HK-2 (cell line): ENCODE results near the gene SLC25A17.
A peak's percentile ranks its signal among the peaks of the same experiment; 100 is the strongest.
"Not testable (repeated sequence)": the region's sequence is repeated elsewhere in the genome, so short reads cannot be mapped to it uniquely, and the experiment has no call there.

Experiments
- DNase-seq: peaks from one replicate; pipeline ENCODE4 v3.0.0-alpha.2; 2018; ENCODE audit not compliant: unreplicated experiment

SLC25A17 gene

GRCh38 chr22:40818747-40819598 lies at the start of gene SLC25A17:
TSS of gene SLC25A17 (minus strand) at chr22:40819346. CDS start at chr22:40819248, 98 bp downstream.
- peak; percentile 88 for DNase-seq

- DNase-seq: not testable (repeated sequence)
Observed at GRCh38 chr22:40868379-40868778, 49.2 kb upstream of the SLC25A17 start.

- DNase-seq: no peak
Observed at GRCh38 chr22:40867109-40867508, 48.0 kb upstream of the SLC25A17 start.

GRCh38 chr22:40862537-40862936 lies 43.4 kb upstream of the SLC25A17 start:
- no peak for DNase-seq

- no peak for DNase-seq
Observed at GRCh38 chr22:40862013-40862412, 42.9 kb upstream of the SLC25A17 start, which contains the start of gene DNAJB7. TSS of gene DNAJB7 (minus strand) at chr22:40862113. CDS start at chr22:40861994, 119 bp downstream.

GRCh38 chr22:40857309-40857855 lies 38.2 kb upstream of the SLC25A17 start:
- no peak for DNase-seq

- DNase-seq: peak; percentile 91
Observed at GRCh38 chr22:40856513-40857308, 37.6 kb upstream of the SLC25A17 start, which contains the start of the genes ST13 and XPNPEP3. TSS of gene ST13 (minus strand) at chr22:40856639. CDS start at chr22:40856540, 99 bp downstream. TSS of gene XPNPEP3 (plus strand) at chr22:40857148. CDS start at chr22:40857182, 34 bp downstream.

- peak; percentile 35 for DNase-seq
Observed at GRCh38 chr22:40855979-40856512, 36.9 kb upstream of the SLC25A17 start.

- DNase-seq: no peak
Observed at GRCh38 chr22:40855071-40855978, 36.2 kb upstream of the SLC25A17 start.

- DNase-seq: no peak
Observed at GRCh38 chr22:40853961-40854360, 34.8 kb upstream of the SLC25A17 start.

GRCh38 chr22:40853333-40853732 lies 34.2 kb upstream of the SLC25A17 start:
- no peak for DNase-seq

- not testable (repeated sequence) for DNase-seq
Observed at GRCh38 chr22:40845816-40846215, 26.7 kb upstream of the SLC25A17 start.

GRCh38 chr22:40844951-40845350 lies 25.8 kb upstream of the SLC25A17 start:
- DNase-seq: no peak

- no peak for DNase-seq
Observed at GRCh38 chr22:40838486-40838885, 19.3 kb upstream of the SLC25A17 start.

- no peak for DNase-seq
Observed at GRCh38 chr22:40834619-40835018, 15.5 kb upstream of the SLC25A17 start.

GRCh38 chr22:40829131-40829530 lies 10.0 kb upstream of the SLC25A17 start:
- no peak for DNase-seq

- DNase-seq: no peak
Observed at GRCh38 chr22:40826984-40827741, 8.0 kb upstream of the SLC25A17 start.

GRCh38 chr22:40826292-40826691 lies 7.1 kb upstream of the SLC25A17 start:
- DNase-seq: not testable (repeated sequence)

- no peak for DNase-seq
Observed at GRCh38 chr22:40823426-40823825, 4.3 kb upstream of the SLC25A17 start.

GRCh38 chr22:40819599-40820140 lies 524 bp upstream of the SLC25A17 start:
- no peak for DNase-seq
